ENCODE measurements around the gene MOCS3. TPM values are rescaled to one million over a fixed set of nuclear protein-coding genes. Genes with fewer than 3 reads are reported as not detected.

The MOCS3 gene
- total and polyA plus RNA-seq, 2 donors (not counting 3 experiments of a cell fraction or from before 2014, with no cell fraction given) = 3.2 to 3.6 TPM

DNA sequence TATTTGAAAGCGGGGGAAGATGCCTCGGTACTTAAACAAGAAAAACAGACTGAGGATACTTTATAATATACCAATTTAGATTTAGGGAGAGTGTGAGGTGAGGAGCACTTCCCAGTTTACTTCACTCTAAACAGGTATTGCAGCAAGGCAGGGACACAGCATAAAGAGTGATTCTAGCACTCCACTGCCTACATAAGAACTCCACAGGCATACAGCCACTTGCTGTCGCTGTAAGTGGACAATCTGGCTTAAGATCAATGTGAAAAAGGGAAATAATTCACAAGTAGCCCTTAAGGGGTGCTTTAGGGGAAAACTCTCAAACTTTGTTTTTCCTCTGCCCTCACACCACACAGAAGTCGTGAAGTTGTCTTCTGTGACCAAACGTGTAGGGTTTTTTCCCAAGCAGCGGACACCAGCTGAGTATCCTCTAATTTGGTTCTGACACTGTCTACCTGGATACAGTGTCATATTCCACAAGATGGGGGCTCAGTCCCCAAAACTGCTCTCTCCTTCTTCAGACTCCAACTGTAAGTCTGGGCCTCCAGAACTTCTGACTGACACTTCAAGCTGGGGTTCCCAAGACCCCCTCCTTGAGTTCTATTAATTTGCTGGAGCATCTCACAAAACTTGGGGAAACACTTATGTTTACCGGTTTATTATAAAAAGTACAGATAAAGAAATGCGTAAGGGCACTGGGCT, 36.7 kb upstream of the MOCS3 start:
- Histone ChIP-seq H3K79me2 (ENCODE audit: control insufficient read depth, insufficient read depth, low read length) (peaks cover 100% of the 10 kb centered on the region), H3K4me2 (ENCODE audit: insufficient read depth, low read length) (no peak overlapping the region), H2AFZ (ENCODE audit: low read depth, low read length) (no peak overlapping the region), H3K27ac (ENCODE audit: insufficient read depth, low read depth, low read length) (no peak overlapping the region), H4K20me1 (replicated peaks; ENCODE audit: control insufficient read depth, extremely low read depth, insufficient read depth, low read length) (peaks cover 30% of the 10 kb centered on the region), H3K9me1 (replicated peaks; ENCODE audit: control insufficient read depth, extremely low read depth, insufficient read depth, low read length) (no peaks in the 10 kb centered on the region), H3K4me1 (ENCODE audit: control insufficient read depth, extremely low read depth, insufficient read depth, low read length) (peaks cover 9% of the 10 kb centered on the region), H3K9me3 (replicated peaks; ENCODE audit: control insufficient read depth, insufficient read depth, low read length) (no peaks in the 10 kb centered on the region), H3K27me3 (ENCODE audit: control insufficient read depth in 2 of 2, insufficient read depth in 2 of 2, low read length in 2 of 2) (no peaks in the 10 kb centered on the region), H3K4me3 (replicated peaks in 1 of 3; ENCODE audit: insufficient read depth in 1 of 3, low read depth in 1 of 3, low read length in 3 of 3) (no peak overlapping the region), H3K36me3 (ENCODE audit: control insufficient read depth in 2 of 2, extremely low read depth in 1 of 2, insufficient read depth in 2 of 2, low read length in 2 of 2) (peaks cover 3 to 5% of the 10 kb centered on the region in 2 experiments), H3K9ac (replicated peaks; ENCODE audit: extremely low read depth, insufficient read depth, low read length) (no peak overlapping the region)
- FAIRE-seq = no peak
- ChIA-PET CTCF (interaction anchor here (0.7 to 11.1 kb wide), 4 partner anchors 9 to 1906 kb away, joined by 3 to 119 read pairs (median 4); partner anchors contain the start of genes ADNP and BCAS4), POLR2A (interaction anchor here (0.7 to 1.6 kb wide), 2 partner anchors 8 to 9 kb away, joined by 3 to 5 read pairs; partner anchors contain the start of gene ADNP)
- dilution Hi-C loops (cut with MboI; ENCODE audit: extremely low pct_ligation_motif_present, low sequenced_read_pairs) = no loop called here
- BruUV-seq (replicated peaks) = no TSS peak
- TF ChIP-seq, protein P1, sequence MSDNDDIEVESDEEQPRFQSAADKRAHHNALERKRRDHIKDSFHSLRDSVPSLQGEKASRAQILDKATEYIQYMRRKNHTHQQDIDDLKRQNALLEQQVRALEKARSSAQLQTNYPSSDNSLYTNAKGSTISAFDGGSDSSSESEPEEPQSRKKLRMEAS (IDR thresholded peaks at IDR 0.05; ENCODE audit: insufficient read depth, insufficient read length) = no peak
- TF ChIP-seq POLR2A (IDR thresholded peaks at IDR 0.05; ENCODE audit: low read depth, low read length) (no peak), MYC (IDR thresholded peaks at IDR 0.05; ENCODE audit: low read depth, low read length) (no peak), GATA2 (IDR thresholded peaks at IDR 0.05; ENCODE audit: insufficient read depth, insufficient read length, low read depth, low read length) (no peak), EZH2 (IDR thresholded peaks at IDR 0.05; ENCODE audit: borderline replicate concordance, low read depth, low read length, severe bottlenecking) (no peak), JUN (IDR thresholded peaks at IDR 0.05; ENCODE audit: borderline replicate concordance, insufficient read depth, insufficient read length, low read depth) (no peak), POLR2AphosphoS5 (IDR thresholded peaks at IDR 0.05; ENCODE audit: insufficient read depth, low read depth, low read length) (no peak), FOS (IDR thresholded peaks at IDR 0.05; ENCODE audit: borderline replicate concordance, insufficient read depth, low read length) (no peak)
- TF ChIP-seq, protein P2, sequence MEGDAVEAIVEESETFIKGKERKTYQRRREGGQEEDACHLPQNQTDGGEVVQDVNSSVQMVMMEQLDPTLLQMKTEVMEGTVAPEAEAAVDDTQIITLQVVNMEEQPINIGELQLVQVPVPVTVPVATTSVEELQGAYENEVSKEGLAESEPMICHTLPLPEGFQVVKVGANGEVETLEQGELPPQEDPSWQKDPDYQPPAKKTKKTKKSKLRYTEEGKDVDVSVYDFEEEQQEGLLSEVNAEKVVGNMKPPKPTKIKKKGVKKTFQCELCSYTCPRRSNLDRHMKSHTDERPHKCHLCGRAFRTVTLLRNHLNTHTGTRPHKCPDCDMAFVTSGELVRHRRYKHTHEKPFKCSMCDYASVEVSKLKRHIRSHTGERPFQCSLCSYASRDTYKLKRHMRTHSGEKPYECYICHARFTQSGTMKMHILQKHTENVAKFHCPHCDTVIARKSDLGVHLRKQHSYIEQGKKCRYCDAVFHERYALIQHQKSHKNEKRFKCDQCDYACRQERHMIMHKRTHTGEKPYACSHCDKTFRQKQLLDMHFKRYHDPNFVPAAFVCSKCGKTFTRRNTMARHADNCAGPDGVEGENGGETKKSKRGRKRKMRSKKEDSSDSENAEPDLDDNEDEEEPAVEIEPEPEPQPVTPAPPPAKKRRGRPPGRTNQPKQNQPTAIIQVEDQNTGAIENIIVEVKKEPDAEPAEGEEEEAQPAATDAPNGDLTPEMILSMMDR (IDR thresholded peaks at IDR 0.05; ENCODE audit: extremely low read depth in 1 of 2, insufficient read depth in 1 of 2, low read depth in 1 of 2, low read length in 2 of 2) = no peak
- DNase-seq (ENCODE audit: low read depth, low spot score) = no peak
- intact Hi-C loops (cut with micrococcal nuclease) = no loop called here
